Astrocyte (in vitro differentiated cells and primary cell): ENCODE data around the gene NRROS.

Experiments used
- CTCF ChIP-seq: IDR thresholded peaks from 2 replicates; pipeline ENCODE4 v1.5.1; 2011; ENCODE audit warnings: low read depth, mild to moderate bottlenecking, inconsistent platforms, low read length, moderate library complexity; ENCODE audit not compliant: insufficient read depth
- EZH2 ChIP-seq: IDR thresholded peaks from 2 replicates; pipeline ENCODE4 v1.6.1; 2012; ENCODE audit warnings: mild to moderate bottlenecking, low read length, inconsistent platforms; ENCODE audit not compliant: insufficient read depth

GRCh38 chr3:196694202-196694638 lies 54.7 kb downstream of the NRROS start:
- TF ChIP-seq CTCF = no peak
- no peak for TF ChIP-seq EZH2
